HepG2 (cell line): ENCODE measurements around the gene CEBPB. TPM values are rescaled to one million over a fixed set of nuclear protein-coding genes. Genes with fewer than 3 reads are reported as not detected.

Experiments used
- GMEB1 ChIP-seq: sonication (generic); formaldehyde crosslinking; IDR thresholded peaks from 2 replicates; pipeline ENCODE4 v1.5.1; 2020; ENCODE audit warnings: missing genetic modification reagents, mild to moderate bottlenecking, borderline replicate concordance
- IRF9 ChIP-seq: sonication (generic); formaldehyde crosslinking; IDR thresholded peaks from 2 replicates; pipeline ENCODE4 v1.8.0; 2022; ENCODE audit warnings: missing genetic modification reagents, mild to moderate bottlenecking, borderline replicate concordance
- MLXIP ChIP-seq: sonication (generic); formaldehyde crosslinking; IDR thresholded peaks from 2 replicates; pipeline ENCODE4 v1.9.0; 2021; ENCODE audit warnings: missing genetic modification reagents, borderline replicate concordance
- NFYB ChIP-seq: sonication (generic); formaldehyde crosslinking; IDR thresholded peaks from 2 replicates; pipeline ENCODE4 v1.4.0; 2020; ENCODE audit warnings: missing genetic modification reagents
- NR3C1 ChIP-seq: sonication (generic); formaldehyde crosslinking; IDR thresholded peaks from 2 replicates; pipeline ENCODE4 v1.4.0; 2020; ENCODE audit warnings: missing genetic modification reagents
- RXRB ChIP-seq: IDR thresholded peaks from 2 replicates; pipeline ENCODE4 v1.6.1; 2016; ENCODE audit warnings: borderline replicate concordance, missing genetic modification reagents, missing compliant biosample characterization
- SETDB1 ChIP-seq: sonication (generic); formaldehyde crosslinking; IDR thresholded peaks from 2 replicates; pipeline ENCODE4 v1.5.1; 2020; ENCODE audit warnings: missing genetic modification reagents, mild to moderate bottlenecking, borderline replicate concordance
- SNAPC2 ChIP-seq: sonication (generic); formaldehyde crosslinking; IDR thresholded peaks from 2 replicates; pipeline ENCODE4 v1.8.1; 2022; ENCODE audit warnings: mild to moderate bottlenecking, missing genetic modification reagents
- ZFP62 ChIP-seq: sonication (generic); formaldehyde crosslinking; IDR thresholded peaks from 2 replicates; pipeline ENCODE4 v1.4.0; 2020; ENCODE audit warnings: missing genetic modification reagents
- polyA plus RNA-seq, 8 experiments: library from polyadenylated mRNA; depleted of rRNA in 3 of 8; stranded (reverse) in 7 of 8; unstranded in 1 of 8; fragments of >200 nt; fragmentation: Illumina TruSeq in 4 of 8; extraction: Trizol in 4 of 8; gene quantifications; 2 replicates each; pipeline versions ENCODE4 v1.2.1 to v1.2.3, GENCODE V29; 2011 to 2016; ENCODE audit warnings: low read depth in 4 of 8, missing spikeins in 1 of 8, mixed read lengths in 1 of 8; ENCODE audit not compliant: insufficient read depth in 1 of 8
- total RNA-seq, 5 experiments: library from RNA; depleted of rRNA; stranded (reverse); fragments of >200 nt; fragmentation: Illumina TruSeq; extraction: Trizol; gene quantifications; 2 replicates each; pipeline ENCODE4 v1.2.3, GENCODE V29; 2016; ENCODE audit warnings: low read depth in 1 of 5

The CEBPB gene
- total and polyA plus RNA-seq, 2 of the 13 experiments (the other 11 are each of a cell fraction or from before 2014, with no cell fraction given), result 18.5 to 28.2 TPM

- TF ChIP-seq GMEB1, result peak; percentile 65
- no peak; the same call in 1 of the 2 replicates for TF ChIP-seq SETDB1
- no peak for TF ChIP-seq NFYB (CRISPR knock-in tag)
- TF ChIP-seq RXRB (CRISPR knock-in tag), result peak; percentile 97
- TF ChIP-seq ZFP62 (CRISPR knock-in tag), result no peak
- no peak for TF ChIP-seq NR3C1 (CRISPR knock-in tag)
- peak; percentile 96 for TF ChIP-seq IRF9 (CRISPR knock-in tag)
- peak; percentile 81; the same call in 1 of the 2 replicates for TF ChIP-seq SNAPC2 (CRISPR knock-in tag)
- no peak for TF ChIP-seq MLXIP
Measured at GRCh38 chr20:50188879-50189680, 1.6 kb upstream of the CEBPB start (continued).
